C4-2B (cell line): ENCODE measurements around the gene MTHFR.

Source experiments
- ZFX ChIP-seq: fragments of 450-650 bp; IDR thresholded peaks from 2 replicates; pipeline ENCODE4 v1.6.1; 2017
- TF ChIP-seq, protein P1 (sequence below): fragments of 450-650 bp; conservative IDR thresholded peaks from 2 replicates; pipeline ENCODE4 v1.5.1; 2017; ENCODE audit warnings: mild to moderate bottlenecking

DNA sequence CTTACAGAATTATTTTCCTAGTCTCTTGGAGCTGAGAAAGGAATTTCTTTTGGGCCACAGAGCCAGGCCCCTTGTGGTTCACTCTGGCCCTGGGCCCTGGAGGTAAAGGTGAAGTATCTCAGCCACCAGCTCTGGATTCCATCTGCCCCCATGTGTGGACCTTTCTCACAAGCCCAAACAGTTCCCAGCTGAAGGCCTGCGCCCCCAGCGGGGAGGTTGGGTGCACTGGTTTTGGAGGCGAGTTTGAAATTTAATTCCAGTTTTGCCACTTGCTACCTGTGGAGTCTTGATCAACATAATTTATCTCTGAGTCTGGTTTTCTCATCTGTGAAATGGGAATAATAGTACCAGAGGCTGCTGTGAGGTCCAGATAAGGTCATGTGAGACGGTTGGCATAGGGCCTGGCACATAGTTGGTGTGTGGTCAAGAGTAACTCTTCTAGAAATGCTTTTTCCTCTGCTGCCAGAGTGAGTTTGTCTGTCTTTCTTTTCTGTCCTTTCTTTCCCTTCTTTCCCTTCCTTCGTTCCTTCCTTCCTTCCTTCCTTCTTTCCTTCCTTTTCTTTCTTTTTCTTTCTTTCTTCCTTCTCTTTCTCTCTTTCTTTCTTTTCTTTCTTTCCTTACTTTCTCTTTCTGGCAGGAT is 63.7 kb downstream of the MTHFR start:
- TF ChIP-seq, protein P1, sequence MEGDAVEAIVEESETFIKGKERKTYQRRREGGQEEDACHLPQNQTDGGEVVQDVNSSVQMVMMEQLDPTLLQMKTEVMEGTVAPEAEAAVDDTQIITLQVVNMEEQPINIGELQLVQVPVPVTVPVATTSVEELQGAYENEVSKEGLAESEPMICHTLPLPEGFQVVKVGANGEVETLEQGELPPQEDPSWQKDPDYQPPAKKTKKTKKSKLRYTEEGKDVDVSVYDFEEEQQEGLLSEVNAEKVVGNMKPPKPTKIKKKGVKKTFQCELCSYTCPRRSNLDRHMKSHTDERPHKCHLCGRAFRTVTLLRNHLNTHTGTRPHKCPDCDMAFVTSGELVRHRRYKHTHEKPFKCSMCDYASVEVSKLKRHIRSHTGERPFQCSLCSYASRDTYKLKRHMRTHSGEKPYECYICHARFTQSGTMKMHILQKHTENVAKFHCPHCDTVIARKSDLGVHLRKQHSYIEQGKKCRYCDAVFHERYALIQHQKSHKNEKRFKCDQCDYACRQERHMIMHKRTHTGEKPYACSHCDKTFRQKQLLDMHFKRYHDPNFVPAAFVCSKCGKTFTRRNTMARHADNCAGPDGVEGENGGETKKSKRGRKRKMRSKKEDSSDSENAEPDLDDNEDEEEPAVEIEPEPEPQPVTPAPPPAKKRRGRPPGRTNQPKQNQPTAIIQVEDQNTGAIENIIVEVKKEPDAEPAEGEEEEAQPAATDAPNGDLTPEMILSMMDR = no peak
- TF ChIP-seq ZFX = no peak
